Neural cell (in vitro differentiated cells): ENCODE measurements around the gene IMMP2L. TPM values are rescaled to one million over a fixed set of nuclear protein-coding genes. Genes with fewer than 3 reads are reported as not detected.

Experiments used
- H2AFZ ChIP-seq: fragments of 200-600, 300-800 bp; sonication (generic), shearing (Covaris generic); 2 replicates; pipeline ENCODE4 v1.6.0; 2014; ENCODE audit warnings: low read depth, mild to moderate bottlenecking, antibody characterized with exemption, low read length, moderate library complexity
- H3F3A ChIP-seq: fragments of 200-600 bp; shearing (Covaris generic); 2 replicates; pipeline ENCODE4 v1.6.1; 2016; ENCODE audit warnings: mild to moderate bottlenecking, moderate library complexity, mixed read lengths, antibody characterized with exemption, low read length; ENCODE audit not compliant: insufficient read depth, poor library complexity, severe bottlenecking
- H3K27ac ChIP-seq: fragments of 200-600, 300-800 bp; sonication (generic), shearing (Covaris generic); 2 replicates; pipeline ENCODE4 v1.5.1; 2014; ENCODE audit warnings: mild to moderate bottlenecking, low read length, moderate library complexity
- H3K27me3 ChIP-seq: fragments of 300-800, 200-600 bp; sonication (generic), shearing (Covaris generic); 2 replicates; pipeline ENCODE4 v1.6.0; 2014; ENCODE audit warnings: mild to moderate bottlenecking, low read depth, low read length, moderate library complexity; ENCODE audit not compliant: insufficient read depth
- H3K36me3 ChIP-seq: fragments of 300-800, 200-600 bp; sonication (generic), shearing (Covaris generic); 2 replicates; pipeline ENCODE4 v1.5.1; 2014; ENCODE audit warnings: mild to moderate bottlenecking, antibody characterized with exemption, low read length, moderate library complexity; ENCODE audit not compliant: insufficient read depth
- H3K4me2 ChIP-seq: fragments of 300-800, 200-600 bp; sonication (generic), shearing (Covaris generic); 2 replicates; pipeline ENCODE4 v1.6.0; 2014; ENCODE audit warnings: mild to moderate bottlenecking, low read length
- H3K4me3 ChIP-seq: fragments of 300-800, 200-600 bp; sonication (generic), shearing (Covaris generic); 2 replicates; pipeline ENCODE4 v1.5.1; 2014; ENCODE audit warnings: mild to moderate bottlenecking, low read length, moderate library complexity
- H3K79me2 ChIP-seq: fragments of 200-600 bp; shearing (Covaris generic); replicated peaks from 2 replicates; pipeline ENCODE4 v1.6.0; 2014; ENCODE audit warnings: mild to moderate bottlenecking, low read length, moderate library complexity; ENCODE audit not compliant: insufficient read depth
- H3K9ac ChIP-seq: fragments of 300-800, 200-600 bp; sonication (generic), shearing (Covaris generic); 2 replicates; pipeline ENCODE4 v1.6.1; 2016; ENCODE audit warnings: mild to moderate bottlenecking, low read length, mixed read lengths
- H3K9me2 ChIP-seq: fragments of 200-600 bp; shearing (Covaris generic); 2 replicates; pipeline ENCODE4 v1.6.1; 2016; ENCODE audit warnings: mild to moderate bottlenecking, low read length, mixed read lengths; ENCODE audit not compliant: insufficient read depth
- H3K9me3 ChIP-seq: fragments of 200-600, 300-800 bp; sonication (generic), shearing (Covaris generic); 2 replicates; pipeline ENCODE4 v1.6.1; 2016; ENCODE audit warnings: mild to moderate bottlenecking, mixed run types, low read length, moderate library complexity, mixed read lengths
- H4K20me1 ChIP-seq: fragments of 200-600 bp; shearing (Covaris generic); 2 replicates; pipeline ENCODE4 v1.6.1; 2016; ENCODE audit warnings: mild to moderate bottlenecking, mixed run types; ENCODE audit not compliant: insufficient read depth
- CTCF ChIP-seq: fragments of 450-650 bp; IDR thresholded peaks from 2 replicates; pipeline ENCODE4 v1.5.1; 2014; ENCODE audit warnings: antibody characterized with exemption, mild to moderate bottlenecking, moderate library complexity; ENCODE audit not compliant: poor library complexity, severe bottlenecking
- EP300 ChIP-seq: fragments of 450-650 bp; conservative IDR thresholded peaks from 2 replicates; pipeline ENCODE4 v1.6.1; 2014; ENCODE audit warnings: antibody characterized with exemption, mild to moderate bottlenecking, moderate library complexity; ENCODE audit not compliant: poor library complexity, severe bottlenecking
- EZH2 ChIP-seq: fragments of 200-600, 300-800 bp; shearing (Covaris generic), sonication (generic); IDR thresholded peaks from 2 replicates; pipeline ENCODE4 v1.6.1; 2014; ENCODE audit warnings: antibody characterized with exemption, low read length, borderline replicate concordance, mild to moderate bottlenecking; ENCODE audit not compliant: insufficient read depth, poor library complexity, severe bottlenecking
- MXI1 ChIP-seq: fragments of 450-650 bp; conservative IDR thresholded peaks from 2 replicates; pipeline ENCODE4 v1.6.1; 2014; ENCODE audit warnings: antibody characterized with exemption, mild to moderate bottlenecking; ENCODE audit not compliant: poor library complexity, severe bottlenecking
- POLR2AphosphoS5 ChIP-seq: IDR thresholded peaks from 2 replicates; pipeline ENCODE4 v1.6.1; 2012
- RAD21 ChIP-seq: fragments of 450-650 bp; conservative IDR thresholded peaks from 2 replicates; pipeline ENCODE4 v1.6.1; 2014; ENCODE audit warnings: antibody characterized with exemption, mild to moderate bottlenecking, moderate library complexity
- REST ChIP-seq: IDR thresholded peaks from 2 replicates; pipeline ENCODE4 v1.6.1; 2012; ENCODE audit warnings: borderline replicate concordance
- SMC3 ChIP-seq: fragments of 450-650 bp; conservative IDR thresholded peaks from 2 replicates; pipeline ENCODE4 v1.6.1; 2014; ENCODE audit warnings: antibody characterized with exemption, mild to moderate bottlenecking, moderate library complexity; ENCODE audit not compliant: poor library complexity
- TAF1 ChIP-seq: IDR thresholded peaks from 2 replicates; pipeline ENCODE4 v1.6.1; 2012; ENCODE audit warnings: low read depth
- polyA plus RNA-seq: library from polyadenylated mRNA; depleted of rRNA; stranded (reverse); fragments of >200 nt; gene quantifications from 2 replicates; pipeline ENCODE4 v1.2.3, GENCODE V29; 2014

The IMMP2L gene
- polyA plus RNA-seq, 1 donor from 2014 or later: 9.7 TPM

- no peaks in the 10 kb centered on the region for H4K20me1 ChIP-seq
- TF ChIP-seq RAD21 (peak; percentile 27), SMC3 (peak; percentile 18), EP300 (peak; percentile 85), EZH2 (no peak), POLR2AphosphoS5 (peak; percentile 79), CTCF (no peak), MXI1 (no peak), TAF1 (no peak)
- H3K79me2 ChIP-seq: no peaks in the 10 kb centered on the region
- no peak overlapping the region for H3K9ac ChIP-seq
- H3K4me2 ChIP-seq: no peak overlapping the region
- H3K4me3 ChIP-seq: no peak overlapping the region
- H3K27ac ChIP-seq: no peak overlapping the region
- no peak overlapping the region for H2AFZ ChIP-seq
- H3K9me3 ChIP-seq: no peaks in the 10 kb centered on the region
- no peaks in the 10 kb centered on the region for H3F3A ChIP-seq
- H3K27me3 ChIP-seq: no peaks in the 10 kb centered on the region
- no peaks in the 10 kb centered on the region for H3K9me2 ChIP-seq
- H3K36me3 ChIP-seq: no peaks in the 10 kb centered on the region
These were observed 837.5 kb downstream of the IMMP2L start for GRCh38 chr7:110724811-110725210.

GRCh38 chr7:110721395-110721794 lies 840.9 kb downstream of the IMMP2L start:
- TF ChIP-seq TAF1: no peak
- TF ChIP-seq EZH2: no peak
- TF ChIP-seq POLR2AphosphoS5: no peak
- no peak overlapping the region for H3K4me3 ChIP-seq
- H3K9ac ChIP-seq: no peak overlapping the region
- H3K27ac ChIP-seq: no peak overlapping the region
- H3K36me3 ChIP-seq: no peaks in the 10 kb centered on the region
- H3K27me3 ChIP-seq: no peaks in the 10 kb centered on the region
- H3K9me2 ChIP-seq: no peaks in the 10 kb centered on the region
- no peak overlapping the region for H2AFZ ChIP-seq
- H3K79me2 ChIP-seq: no peaks in the 10 kb centered on the region
- no peaks in the 10 kb centered on the region for H3F3A ChIP-seq
- H3K4me2 ChIP-seq: no peak overlapping the region
- no peaks in the 10 kb centered on the region for H3K9me3 ChIP-seq
- no peaks in the 10 kb centered on the region for H4K20me1 ChIP-seq

- H4K20me1 ChIP-seq: no peaks in the 10 kb centered on the region
- H3K4me2 ChIP-seq: no peak overlapping the region
- TF ChIP-seq REST (no peak), TAF1 (no peak), EP300 (no peak), MXI1 (no peak), RAD21 (no peak), SMC3 (no peak), POLR2AphosphoS5 (no peak), EZH2 (no peak), CTCF (no peak)
- no peak overlapping the region for H3K9ac ChIP-seq
- no peak overlapping the region for H2AFZ ChIP-seq
- H3K36me3 ChIP-seq: no peaks in the 10 kb centered on the region
- no peaks in the 10 kb centered on the region for H3F3A ChIP-seq
- H3K9me3 ChIP-seq: no peaks in the 10 kb centered on the region
- no peaks in the 10 kb centered on the region for H3K9me2 ChIP-seq
- H3K27ac ChIP-seq: no peak overlapping the region
- no peaks in the 10 kb centered on the region for H3K79me2 ChIP-seq
- H3K4me3 ChIP-seq: no peak overlapping the region
- no peaks in the 10 kb centered on the region for H3K27me3 ChIP-seq
These were observed 841.7 kb downstream of the IMMP2L start for GRCh38 chr7:110720626-110721025.
